Measurements from ENCODE around the gene PTH2R.

GRCh38 chr2:208511016-208511415, 104.4 kb downstream of the PTH2R start:
- no peak for TF ChIP-seq GATA3 (IDR thresholded peaks at IDR 0.05; ENCODE audit: low read depth, low read length)
- no peak for TF ChIP-seq GATA2 (IDR thresholded peaks at IDR 0.05; ENCODE audit: low read depth, low read length)
